Measurements from ENCODE around the gene RPL14. TPM values are rescaled to one million over a fixed set of nuclear protein-coding genes. Genes with fewer than 3 reads are reported as not detected.

Gene RPL14
- 727 to 823 TPM (median 727 TPM) in 5 replicates for total RNA-seq (2022; extraction: Qiagen RNA extraction; ENCODE audit: low read depth)

DNA sequence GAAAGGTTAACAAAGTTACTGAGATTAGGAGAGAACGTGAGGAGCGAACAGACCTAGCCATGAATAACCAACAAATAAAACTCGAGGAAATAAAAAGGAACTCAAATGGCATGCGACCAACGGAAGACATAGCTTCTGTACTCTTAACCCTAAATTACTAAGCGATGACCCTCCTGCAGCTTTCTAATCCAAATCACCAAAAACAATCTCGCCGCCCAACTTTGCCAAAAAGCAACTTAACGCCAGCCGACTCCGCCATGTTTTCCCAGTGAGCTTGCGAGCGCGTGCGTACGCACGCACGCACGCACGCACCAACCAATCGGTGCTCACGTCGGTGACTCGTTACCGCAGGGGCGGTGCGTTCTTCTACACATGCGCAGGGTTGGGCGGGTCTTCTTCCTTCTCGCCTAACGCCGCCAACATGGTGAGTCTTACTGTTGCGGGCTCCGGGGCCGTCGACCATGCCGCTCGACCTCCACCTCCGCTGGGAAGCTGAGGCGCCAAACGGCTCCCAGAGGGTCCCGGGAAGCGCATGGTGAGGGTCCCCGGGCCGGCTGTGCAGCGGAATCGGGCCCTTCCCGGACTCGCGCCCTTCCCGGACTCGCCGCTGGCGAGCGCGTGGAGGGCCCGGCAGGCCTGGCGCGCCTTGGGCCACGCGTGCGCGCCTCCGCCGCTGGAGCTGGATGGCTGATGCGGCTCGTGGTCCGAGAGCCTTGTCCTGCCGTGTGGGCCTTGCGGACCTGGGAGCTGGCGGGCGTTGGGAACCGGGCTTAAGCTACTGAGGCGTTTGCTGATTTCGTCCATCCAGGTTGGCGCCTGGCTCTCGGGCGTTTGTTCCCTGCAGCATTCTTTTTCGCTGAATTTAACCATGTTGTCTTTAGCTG lies at the start of gene RPL14:
Gene RPL14, plus strand, starts transcription at position 400 of the 884 bp plus-strand sequence. Its CDS starts 133 bp downstream, at position 533.

DNA sequence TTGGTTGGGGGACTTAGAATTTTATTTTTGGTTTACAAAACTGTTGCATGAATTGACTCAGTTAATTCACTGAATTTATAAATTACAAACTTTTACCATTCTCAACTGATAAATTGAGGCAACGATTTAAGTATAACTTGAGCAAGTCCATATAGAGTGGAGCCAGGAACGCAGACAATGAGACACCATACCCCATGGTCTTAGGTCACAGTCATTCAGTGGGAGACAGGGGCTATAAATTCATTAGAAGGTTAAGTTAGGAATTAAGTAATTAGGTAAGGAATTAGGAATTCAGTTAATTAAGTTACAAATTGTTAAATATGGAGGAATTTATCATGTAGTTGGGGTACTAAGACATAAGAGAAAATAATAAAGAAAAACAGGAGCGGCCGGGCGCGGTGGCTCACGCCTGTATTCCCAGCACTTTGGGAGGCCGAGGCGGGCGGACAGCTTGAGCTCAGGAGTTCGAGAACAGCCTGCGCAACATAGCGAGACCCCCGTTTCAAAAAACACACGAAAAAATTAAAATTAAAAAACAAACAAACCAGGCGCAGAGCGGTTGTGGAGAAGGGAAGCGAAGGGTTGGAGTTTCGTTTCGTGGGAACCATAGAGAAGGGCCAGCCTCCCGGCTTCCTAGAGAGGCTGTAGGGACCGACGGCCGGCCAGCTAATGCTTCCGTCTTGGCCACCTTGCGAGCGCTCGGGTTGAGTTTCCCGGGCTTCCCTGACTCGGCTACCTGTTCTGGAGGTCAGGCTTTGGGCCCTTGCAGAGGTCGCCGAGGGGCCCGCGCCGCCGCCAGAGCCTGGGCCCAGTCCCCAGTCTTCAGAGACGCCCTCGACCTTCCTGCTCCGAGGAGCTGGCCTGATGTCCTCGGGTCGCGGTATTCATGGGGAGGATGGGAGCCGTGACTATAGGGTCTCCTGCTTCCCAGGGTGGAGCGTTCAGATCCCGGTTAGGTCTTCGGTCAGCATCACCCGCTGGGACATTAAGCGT lies 19.6 kb downstream of the RPL14 start, which contains the start of gene ZNF619:
Gene ZNF619, plus strand, starts transcription at position 645 of the 993 bp plus-strand sequence. CDS start 858 bp downstream, outside the sequence.

DNA sequence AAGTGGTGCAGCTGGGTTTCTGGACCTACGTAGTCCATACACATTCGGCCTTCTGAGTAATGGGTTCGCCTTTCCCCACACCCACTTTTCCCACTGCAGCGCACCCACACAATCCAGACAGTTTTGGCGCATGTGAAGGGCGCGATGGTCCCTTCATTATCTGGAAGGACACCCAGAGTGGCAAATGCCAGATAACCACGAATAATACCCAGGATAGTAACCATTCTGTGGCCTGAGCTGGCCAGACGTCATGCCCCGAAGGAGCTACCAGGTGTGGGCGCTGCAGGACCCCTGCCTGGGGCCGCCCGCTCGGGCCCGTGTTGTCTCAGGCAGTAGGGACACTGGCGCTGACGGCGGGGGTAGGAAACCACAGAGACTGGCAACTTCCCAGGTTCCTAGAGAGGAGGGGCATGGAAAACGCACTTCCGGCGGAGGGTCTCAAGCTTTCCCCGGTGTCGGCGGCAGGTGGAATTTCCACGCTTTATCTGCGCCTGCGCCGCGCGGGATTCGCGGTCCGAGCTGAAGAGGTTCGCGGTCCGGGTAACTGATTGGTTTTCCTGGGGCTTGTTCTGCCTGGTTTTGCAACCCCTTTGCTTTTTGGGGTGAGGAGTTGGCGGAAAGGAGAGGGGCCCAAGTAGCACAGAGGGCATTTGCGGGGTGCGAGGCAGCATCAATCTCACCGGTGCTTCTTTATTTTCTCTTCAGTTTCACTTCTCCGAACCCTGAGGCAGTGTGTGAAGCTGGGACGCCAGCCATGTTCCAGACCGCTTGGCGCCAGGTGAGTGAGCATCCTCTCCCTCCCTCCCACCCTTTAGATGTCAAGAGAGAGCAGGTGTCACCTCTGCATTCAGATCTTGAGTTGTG lies 48.7 kb downstream of the RPL14 start, which contains the start of gene ZNF620:
Gene ZNF620, plus strand, starts transcription at position 441 of the 864 bp plus-strand sequence. Its CDS starts 314 bp downstream, at position 755.

Other genes starting within 250 kb of the RPL14 start
- gene EIF1B, start 147.6 kb upstream of the RPL14 start, total RNA-seq (2022; extraction: Qiagen RNA extraction; ENCODE audit: low read depth): 51.5 to 79.1 TPM (median 58.3 TPM) in 5 replicates
- gene ENTPD3, start 70.2 kb upstream of the RPL14 start, total RNA-seq (2022; extraction: Qiagen RNA extraction; ENCODE audit: low read depth): not detected in 5 replicates
- 1.6 to 2.8 TPM (median 1.8 TPM) in 5 replicates for gene ZNF619, start 19.8 kb downstream of the RPL14 start, total RNA-seq (2022; extraction: Qiagen RNA extraction; ENCODE audit: low read depth)
- 1.4 to 2.2 TPM (median 1.6 TPM) in 5 replicates for gene ZNF620, start 48.7 kb downstream of the RPL14 start, total RNA-seq (2022; extraction: Qiagen RNA extraction; ENCODE audit: low read depth)
- gene ZNF621, start 67.6 kb downstream of the RPL14 start, total RNA-seq (2022; extraction: Qiagen RNA extraction; ENCODE audit: low read depth): 6.2 to 8.1 TPM (median 7.4 TPM) in 5 replicates